Transverse colon (tissue), 4 donors: Measurements from ENCODE around the gene MAN2A1. TPM values are rescaled to one million over a fixed set of nuclear protein-coding genes. Genes with fewer than 3 reads are reported as not detected.

Experiments
- DNase-seq: peaks from one replicate; pipeline ENCODE4 v3.0.0-alpha.2; 2019
- H3K27ac ChIP-seq, 4 donors: fragments of 200-600 bp; sonication (generic); 2 replicates each; pipeline ENCODE4 v1.5.1; 2016 to 2018; ENCODE audit warnings: inconsistent platforms in 4 of 4
- H3K27me3 ChIP-seq: fragments of 200-600 bp; sonication (generic); 2 replicates; pipeline ENCODE4 v1.5.1; 2017; ENCODE audit warnings: inconsistent platforms
- H3K36me3 ChIP-seq, 4 donors: fragments of 200-600 bp; sonication (generic); 2 replicates each; pipeline ENCODE4 v1.5.1; 2017 to 2019; ENCODE audit warnings: inconsistent platforms in 4 of 4
- H3K4me1 ChIP-seq, 4 donors: fragments of 200-600 bp; sonication (generic); 2 replicates each; pipeline ENCODE4 v1.5.1; 2017 to 2020; ENCODE audit warnings: inconsistent platforms in 4 of 4
- H3K4me3 ChIP-seq, 4 donors: fragments of 200-600 bp; sonication (generic); 1 replicate in 1 of 4; 2 replicates in 3 of 4; pipeline versions ENCODE4 v1.5.1 to v1.6.1; 2017 to 2019; ENCODE audit warnings: inconsistent platforms in 4 of 4
- H3K9me3 ChIP-seq, 2 donors: fragments of 200-600 bp; sonication (generic); 2 replicates each; pipeline ENCODE4 v1.5.1; 2017 to 2019; ENCODE audit warnings: inconsistent platforms in 2 of 2
- CTCF ChIP-seq, 5 experiments: fragments of 200-600 bp in 3 of 5; fragments of 450-650 bp in 2 of 5; sonication (generic) in 3 of 5; IDR thresholded peaks; 1 replicate in 2 of 5; 2 replicates in 3 of 5; pipeline ENCODE4 v1.5.1; 2016 to 2017; ENCODE audit warnings: antibody characterized with exemption in 5 of 5, inconsistent platforms in 3 of 5, mild to moderate bottlenecking in 2 of 5, moderate library complexity in 1 of 5
- EP300 ChIP-seq: sonication (generic); formaldehyde crosslinking; IDR thresholded peaks from one replicate; pipeline ENCODE4 v1.6.1; 2017; ENCODE audit warnings: antibody characterized with exemption, low read depth
- POLR2A ChIP-seq: fragments of 450-650 bp; IDR thresholded peaks from one replicate; pipeline ENCODE4 v1.6.1; 2016; ENCODE audit warnings: antibody characterized with exemption, mild to moderate bottlenecking, moderate library complexity
- POLR2AphosphoS5 ChIP-seq, 3 donors: sonication (generic); formaldehyde crosslinking; IDR thresholded peaks; one replicate each; pipeline ENCODE4 v1.6.1; 2016; ENCODE audit warnings: antibody characterized with exemption in 3 of 3
- WGBS, 2 donors: methylation state at CpG; one replicate each; pipeline ENCODE4 v1.1.5; 2018; ENCODE audit warnings: low coverage in 1 of 2; 5-methylcytosine and 5-hydroxymethylcytosine counted together
- in situ Hi-C, 4 donors: fragments of 200-750 bp; cut with MboI; loops; one replicate each; pipeline versions ENCODE4 v1.15.0 to v1.15.1; 2017; ENCODE audit warnings: low sequenced_read_pairs in 3 of 4, low pct_ligation_motif_present in 1 of 4, low pct_unique_long_range_greater_than_20kb in 1 of 4
- intact Hi-C: fragments of 100-400 bp; cut with DNase I; formaldehyde crosslinking; loops from one replicate; pipeline ENCODE4 v1.15.1; 2023; ENCODE audit warnings: low total_unique reads
- total RNA-seq, 4 donors: library from RNA; depleted of rRNA; stranded (reverse); fragments of >200 nt; gene quantifications; one replicate each; pipeline ENCODE4 v1.1.0, GENCODE V29; 2016

Gene MAN2A1
- total RNA-seq, 4 donors from 2014 or later: 39.2 to 95.3 (median 70.4) TPM

DNA sequence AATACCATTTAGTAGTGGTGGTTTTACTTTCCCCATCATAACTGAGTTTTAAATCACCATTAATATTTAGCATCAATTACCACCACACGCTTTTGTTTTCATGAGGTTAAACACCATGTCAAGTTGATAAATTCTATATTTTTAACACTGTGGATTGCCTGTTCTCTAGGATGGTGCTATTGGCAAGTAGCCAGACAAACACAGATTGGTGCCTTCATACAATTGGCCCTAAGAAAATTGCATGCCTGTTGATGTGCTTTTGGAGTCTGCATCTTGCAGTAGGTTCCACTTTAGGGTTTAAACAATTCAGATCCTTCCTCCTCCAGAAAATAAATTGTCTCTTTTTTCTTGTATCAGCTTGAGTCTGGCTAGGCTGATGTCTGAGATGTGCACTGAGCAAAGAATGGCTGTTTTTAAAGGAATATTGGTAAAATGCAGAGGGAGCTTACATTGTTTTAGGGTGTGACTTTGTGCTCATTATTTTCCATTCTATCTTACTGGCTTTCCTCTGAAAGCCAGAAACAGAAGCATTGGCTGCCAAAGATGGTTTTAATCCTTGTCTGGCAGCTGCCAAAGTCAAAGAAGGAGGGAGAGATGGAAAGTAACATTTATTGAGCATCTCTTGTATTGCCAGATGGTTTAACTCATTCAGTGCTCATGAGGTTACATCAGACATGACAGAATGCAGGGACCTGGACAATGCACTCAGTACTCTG, 19.6 kb upstream of the MAN2A1 start:
- WGBS, 2 donors: 79% methylated on average over 1 of the region's 1 CpG; no CpG with 5 or more reads in 1 of the 2 donors

GRCh38 chr5:109671136-109671535, 18.6 kb upstream of the MAN2A1 start:
- Histone ChIP-seq H3K27me3 (no peaks in the 10 kb centered on the region), H3K4me1 (no peaks in the 10 kb centered on the region), H3K4me3 (no peak overlapping the region), H3K9me3 (no peaks in the 10 kb centered on the region), H3K27ac (no peak overlapping the region), H3K36me3 (no peaks in the 10 kb centered on the region)
- intact Hi-C loops: no loop called here
- no peak for DNase-seq
- 81% methylated on average over 2 of the region's 2 CpGs for WGBS, 2 donors
- in situ Hi-C loops: no loop called here
- no peak for TF ChIP-seq CTCF (IDR thresholded peaks at IDR 0.05)

More for the DNA sequence above, 19.6 kb upstream of the MAN2A1 start:
- intact Hi-C loops: no loop called here
- Histone ChIP-seq H3K9me3 (no peaks in the 10 kb centered on the region), H3K4me1 (no peaks in the 10 kb centered on the region), H3K27me3 (no peaks in the 10 kb centered on the region), H3K36me3 (no peaks in the 10 kb centered on the region), H3K4me3 (no peak overlapping the region), H3K27ac (no peak overlapping the region)
- in situ Hi-C loops: no loop called here
- TF ChIP-seq CTCF (IDR thresholded peaks at IDR 0.05) (no peak), POLR2AphosphoS5 (IDR thresholded peaks at IDR 0.05) (no peak), EP300 (no peak), POLR2A (no peak)
- DNase-seq: no peak

GRCh38 chr5:109674596-109674995, 15.1 kb upstream of the MAN2A1 start:
- 76 to 89% methylated on average over 3 to 4 of the region's 4 CpGs for WGBS, 2 donors
- in situ Hi-C loops (no loop called here), intact Hi-C loops (no loop called here)
- DNase-seq: no peak
- no peak overlapping the region for H3K27ac ChIP-seq
- H3K4me3 ChIP-seq: no peak overlapping the region
- no peak for TF ChIP-seq CTCF (IDR thresholded peaks at IDR 0.05)
- TF ChIP-seq POLR2A: no peak
- TF ChIP-seq EP300: no peak
- no peak for TF ChIP-seq POLR2AphosphoS5 (IDR thresholded peaks at IDR 0.05)
- no peaks in the 10 kb centered on the region for H3K9me3 ChIP-seq
- H3K36me3 ChIP-seq: no peaks in the 10 kb centered on the region
- no peaks in the 10 kb centered on the region for H3K27me3 ChIP-seq
- no peaks in the 10 kb centered on the region for H3K4me1 ChIP-seq

DNA sequence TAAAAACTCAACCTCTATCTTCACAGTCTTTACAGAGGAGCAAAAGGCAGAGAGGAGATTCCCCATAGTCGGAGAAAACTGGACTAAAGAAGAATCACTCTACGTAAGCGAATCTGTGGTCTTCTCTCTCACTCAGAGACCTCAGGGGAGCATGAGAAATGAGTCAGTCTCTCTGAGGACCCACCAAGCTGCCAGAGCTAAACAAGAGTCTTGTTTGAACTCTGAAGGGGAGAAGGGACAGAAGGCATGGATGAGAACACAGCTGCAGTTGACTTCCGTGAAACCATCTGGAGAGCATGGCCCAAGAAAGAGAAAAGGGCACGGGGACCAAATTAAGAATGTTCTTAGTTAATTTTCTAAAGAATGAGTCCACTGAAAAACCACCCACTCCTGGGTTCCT, 12.8 kb upstream of the MAN2A1 start:
- H3K36me3 ChIP-seq: no peaks in the 10 kb centered on the region
- H3K27me3 ChIP-seq: no peaks in the 10 kb centered on the region
- in situ Hi-C loops: loop anchor here in 2 of 4 donors (25.0 kb wide), 3 partner anchors 265 to 990 kb away; partner anchors contain the start of genes FER (in 1 of the 2) and PJA2 (in 1 of the 2)
- H3K9me3 ChIP-seq: no peaks in the 10 kb centered on the region
- WGBS, 2 donors: 81% methylated on average over 5 of the region's 5 CpGs; no CpG with 5 or more reads in 1 of the 2 donors
- no peak overlapping the region for H3K27ac ChIP-seq
- no peaks in the 10 kb centered on the region for H3K4me1 ChIP-seq
- intact Hi-C loops: no loop called here
- H3K4me3 ChIP-seq: no peak overlapping the region
- DNase-seq: no peak
- TF ChIP-seq POLR2AphosphoS5 (IDR thresholded peaks at IDR 0.05) (no peak), EP300 (no peak), CTCF (IDR thresholded peaks at IDR 0.05) (no peak), POLR2A (no peak)
